ENCODE data around the gene TCTN2. TPM values are rescaled to one million over a fixed set of nuclear protein-coding genes. Genes with fewer than 3 reads are reported as not detected.

The TCTN2 gene
- total and polyA plus RNA-seq, 2 donors (not counting 1 experiment from before 2014, with no cell fraction given): 8.5 to 22.8 TPM

- Histone ChIP-seq H3K27me3 (replicated peaks in 1 of 4; ENCODE audit: control extremely low read depth in 1 of 4, control insufficient read depth in 3 of 4, insufficient read depth in 4 of 4, low read length in 3 of 4) (no peaks in the 10 kb centered on the region), H3K9ac (ENCODE audit: low read length) (no peak overlapping the region), H3K4me2 (replicated peaks; ENCODE audit: low read depth, low read length, poor library complexity, severe bottlenecking) (no peak overlapping the region), H3K36me3 (replicated peaks in 1 of 2; ENCODE audit: control extremely low read depth in 1 of 2, control insufficient read depth in 1 of 2, extremely low read depth in 1 of 2, insufficient read depth in 2 of 2, low read length in 1 of 2) (peaks cover 8 to 42% of the 10 kb centered on the region in 2 experiments), H3K9me3 (ENCODE audit: control extremely low read depth in 1 of 3, control insufficient read depth in 2 of 3, insufficient read depth in 1 of 3, low read length in 2 of 3) (no peaks in the 10 kb centered on the region), H4K20me1 (ENCODE audit: control insufficient read depth, insufficient read depth, low read length, poor library complexity, severe bottlenecking) (no peaks in the 10 kb centered on the region), H3K4me3 (ENCODE audit: control extremely low read depth in 1 of 5, extremely low read depth in 1 of 5, insufficient read depth in 1 of 5, low read depth in 2 of 5, low read length in 4 of 5) (no peak overlapping the region), H3K4me1 (ENCODE audit: control insufficient read depth in 2 of 2, insufficient read depth in 2 of 2, low read length in 2 of 2) (peaks cover 4 to 12% of the 10 kb centered on the region in 2 donors), H2AFZ (ENCODE audit: insufficient read depth, low read depth, low read length, poor library complexity, severe bottlenecking) (no peak overlapping the region), H3K79me2 (ENCODE audit: control insufficient read depth, insufficient read depth, low read length) (peaks cover 4% of the 10 kb centered on the region), H3K27ac (ENCODE audit: low read length in 2 of 2) (no peak overlapping the region)
- no peak for ATAC-seq (ENCODE audit: low read depth)
- TF ChIP-seq EZH2 (IDR thresholded peaks at IDR 0.05; ENCODE audit: borderline replicate concordance, insufficient read depth, low read depth, low read length, poor library complexity, severe bottlenecking): no peak
- TF ChIP-seq CTCF (IDR thresholded peaks at IDR 0.05): no peak
- ChIA-PET POLR2A (no interaction called here), CTCF (no interaction called here)
- Mint-ChIP-seq H3K9me3 (ENCODE audit: insufficient read depth) (no peaks in the 10 kb centered on the region), H3K27me3 (no peaks in the 10 kb centered on the region), H3K27ac (no peak overlapping the region), H3K4me1 (peaks cover 30% of the 10 kb centered on the region), H3K4me3 (no peak overlapping the region)
- intact Hi-C loops (cut with micrococcal nuclease): no loop called here
- WGBS (ENCODE audit: insufficient coverage): 95% methylated on average over 4 of the region's 4 CpGs
- no peak for DNase-seq
These were observed 16.7 kb upstream of the TCTN2 start for GRCh38 chr12:123654129-123654701.

GRCh38 chr12:123655420-123655819 is 15.5 kb upstream of the TCTN2 start:
- POLR2A ChIA-PET: no interaction called here
- H2AFZ ChIP-seq (ENCODE audit: insufficient read depth, low read depth, low read length, poor library complexity, severe bottlenecking): no peak overlapping the region
- no peak overlapping the region for H3K4me3 Mint-ChIP-seq
- no peak overlapping the region for H3K9ac ChIP-seq (ENCODE audit: low read length)
- no peak overlapping the region for H3K4me3 ChIP-seq (ENCODE audit: control extremely low read depth in 1 of 5, extremely low read depth in 1 of 5, insufficient read depth in 1 of 5, low read depth in 2 of 5, low read length in 4 of 5)
- H3K27me3 ChIP-seq (replicated peaks in 1 of 4; ENCODE audit: control extremely low read depth in 1 of 4, control insufficient read depth in 3 of 4, insufficient read depth in 4 of 4, low read length in 3 of 4): no peaks in the 10 kb centered on the region
- ATAC-seq (ENCODE audit: low read depth) (peak; percentile 45), DNase-seq (peak; percentile 21)
- H3K27ac ChIP-seq (ENCODE audit: low read length in 2 of 2): no peak overlapping the region
- H3K9me3 ChIP-seq (ENCODE audit: control extremely low read depth in 1 of 3, control insufficient read depth in 2 of 3, insufficient read depth in 1 of 3, low read length in 2 of 3): no peaks in the 10 kb centered on the region
- H4K20me1 ChIP-seq (ENCODE audit: control insufficient read depth, insufficient read depth, low read length, poor library complexity, severe bottlenecking): no peaks in the 10 kb centered on the region
- no peaks in the 10 kb centered on the region for H3K9me3 Mint-ChIP-seq (ENCODE audit: insufficient read depth)
- CTCF ChIA-PET: interaction anchor here (0.9 to 1.2 kb wide), 2 partner anchors 106 to 329 kb away, joined by 3 read pairs; no protein-coding TSS in a partner anchor
- H3K4me2 ChIP-seq (replicated peaks; ENCODE audit: low read depth, low read length, poor library complexity, severe bottlenecking): no peak overlapping the region
- peaks cover 4 to 20% of the 10 kb centered on the region in 2 donors for H3K4me1 ChIP-seq (ENCODE audit: control insufficient read depth in 2 of 2, insufficient read depth in 2 of 2, low read length in 2 of 2)
- peak overlapping the region; percentile 70 for H3K27ac Mint-ChIP-seq
- 68% methylated on average over 2 of the region's 5 CpGs for WGBS (ENCODE audit: insufficient coverage)
- no peaks in the 10 kb centered on the region for H3K79me2 ChIP-seq (ENCODE audit: control insufficient read depth, insufficient read depth, low read length)
- TF ChIP-seq EZH2 (IDR thresholded peaks at IDR 0.05; ENCODE audit: borderline replicate concordance, insufficient read depth, low read depth, low read length, poor library complexity, severe bottlenecking) (no peak), CTCF (IDR thresholded peaks at IDR 0.05) (no peak)
- H3K36me3 ChIP-seq (replicated peaks in 1 of 2; ENCODE audit: control extremely low read depth in 1 of 2, control insufficient read depth in 1 of 2, extremely low read depth in 1 of 2, insufficient read depth in 2 of 2, low read length in 1 of 2): peaks cover 5 to 37% of the 10 kb centered on the region in 2 experiments
- peaks cover 39% of the 10 kb centered on the region for H3K4me1 Mint-ChIP-seq
- intact Hi-C loops (cut with micrococcal nuclease): no loop called here
- H3K27me3 Mint-ChIP-seq: no peaks in the 10 kb centered on the region
